K562 (cell line): ENCODE results near the gene EIF4E3. TPM values are rescaled to one million over a fixed set of nuclear protein-coding genes. Genes with fewer than 3 reads are reported as not detected.

ENCODE experiments used
- ATAC-seq: fragments of 200-7000 bp; cut with Tn5 transposase; 3 replicates; pipeline ENCODE4 v1.9.1; 2020; ENCODE audit warnings: moderate library complexity
- BruUV-seq: library from RNA; stranded (reverse); fragments of 400-500 nt; replicated peaks from 2 replicates; lab custom pipeline; 2021; lab: Mats Ljungman, UMichigan
- CTCF ChIA-PET: fragments of 300-600 bp; formaldehyde crosslinking; extraction: SDS; loops from one replicate; lab custom pipeline; 2021; ENCODE audit warnings: low intra/inter-chr PET ratio; lab: Yijun Ruan, JAX
- POLR2A ChIA-PET: fragments of 300-600, 350-650 bp; sonication (Branson Sonifier 250); formaldehyde crosslinking; extraction: SDS; loops from one replicate; lab custom pipeline; 2021; ENCODE audit warnings: antibody characterized with exemption, inconsistent platforms; lab: Yijun Ruan, JAX
- DNase-seq, 4 experiments: peaks; one replicate each; pipeline versions ENCODE4 v3.0.0 to v3.0.0-alpha.2; 2011 to 2018; ENCODE audit warnings: low spot score in 3 of 4, mixed read lengths in 3 of 4; ENCODE audit errors: extremely low read depth in 1 of 4
- FAIRE-seq: peaks from 2 replicates; lab custom pipeline; 2011; peaks lifted over from hg19 to GRCh38; lab: Jason Lieb, UNC
- H2AFZ ChIP-seq: 2 replicates; pipeline ENCODE4 v1.6.0; 2011; ENCODE audit warnings: low read depth, low read length, control low read depth, inconsistent platforms
- H3K27ac ChIP-seq: fragments of 200-600 bp; 3 replicates; pipeline ENCODE4 v1.8.0; 2011; ENCODE audit warnings: low read depth, mild to moderate bottlenecking, control low read depth, inconsistent platforms, low read length, moderate library complexity, mixed read lengths; ENCODE audit errors: extremely low read depth
- H3K27me3 ChIP-seq, 2 experiments: fragments of 300-600 bp in 1 of 2; 2 replicates in 1 of 2; 3 replicates in 1 of 2; pipeline versions ENCODE4 v1.6.0 to v1.8.0; 2011; ENCODE audit warnings: inconsistent platforms in 2 of 2, low read length in 2 of 2, mild to moderate bottlenecking in 1 of 2, mixed read lengths in 1 of 2, moderate library complexity in 1 of 2; ENCODE audit not compliant: control insufficient read depth in 2 of 2, insufficient read depth in 2 of 2
- H3K36me3 ChIP-seq: fragments of 300-600 bp; 3 replicates; pipeline ENCODE4 v1.8.0; 2011; ENCODE audit warnings: mild to moderate bottlenecking, low read length, inconsistent platforms; ENCODE audit not compliant: control insufficient read depth, insufficient read depth
- H3K4me1 ChIP-seq, 2 experiments: fragments of 200-600 bp in 1 of 2; replicated peaks in 1 of 2; 2 replicates in 1 of 2; 3 replicates in 1 of 2; pipeline versions ENCODE4 v1.5.1 to v1.8.0; 2011; ENCODE audit warnings: inconsistent platforms in 2 of 2, low read length in 2 of 2, mild to moderate bottlenecking in 1 of 2, mixed read lengths in 1 of 2, moderate library complexity in 1 of 2; ENCODE audit not compliant: control insufficient read depth in 2 of 2, insufficient read depth in 2 of 2
- H3K4me2 ChIP-seq: 2 replicates; pipeline ENCODE4 v1.6.1; 2011; ENCODE audit warnings: low read length, control low read depth, inconsistent platforms, mixed read lengths; ENCODE audit not compliant: insufficient read depth
- H3K4me3 ChIP-seq: fragments of 200-600 bp; sonication (generic), shearing (Covaris generic); 2 replicates; pipeline ENCODE4 v1.5.1; 2016; ENCODE audit warnings: control low read depth, inconsistent platforms
- H3K79me2 ChIP-seq: fragments of 200-600 bp; 3 replicates; pipeline ENCODE4 v1.8.0; 2011; ENCODE audit warnings: low read length, inconsistent platforms; ENCODE audit not compliant: control insufficient read depth, insufficient read depth
- H3K9ac ChIP-seq, 2 experiments: 2 replicates each; pipeline versions ENCODE4 v1.6.0 to v1.6.1; 2011; ENCODE audit warnings: low read depth in 2 of 2, low read length in 2 of 2, control low read depth in 1 of 2, inconsistent platforms in 1 of 2, mild to moderate bottlenecking in 1 of 2, mixed read lengths in 1 of 2; ENCODE audit not compliant: insufficient read depth in 1 of 2
- H3K9me1 ChIP-seq: one replicate; pipeline ENCODE4 v1.6.0; 2011; ENCODE audit warnings: inconsistent platforms, mild to moderate bottlenecking, low read length, moderate library complexity; ENCODE audit not compliant: control insufficient read depth, insufficient read depth
- H3K9me3 ChIP-seq: replicated peaks from 2 replicates; pipeline ENCODE4 v1.5.1; 2011; ENCODE audit warnings: low read depth, low read length, inconsistent platforms; ENCODE audit not compliant: control insufficient read depth, insufficient read depth
- H4K20me1 ChIP-seq: replicated peaks from 2 replicates; pipeline ENCODE4 v1.6.1; 2011; ENCODE audit warnings: low read length, inconsistent platforms, mixed read lengths; ENCODE audit not compliant: control insufficient read depth, insufficient read depth
- FOSL1 ChIP-seq: fragments of 200-800 bp; sonication (Bioruptor generic); conservative IDR thresholded peaks from 2 replicates; pipeline ENCODE4 v1.6.1; 2016; ENCODE audit warnings: missing genetic modification characterization, missing compliant biosample characterization
- GABPA ChIP-seq: fragments of 200-800 bp; sonication (Bioruptor generic); conservative IDR thresholded peaks from 2 replicates; pipeline ENCODE4 v1.6.1; 2016; ENCODE audit warnings: low read depth, missing genetic modification characterization, missing compliant biosample characterization
- MCM2 ChIP-seq: fragments of 450-650 bp; IDR thresholded peaks from 2 replicates; pipeline ENCODE4 v1.6.1; 2017; ENCODE audit warnings: low read depth, mild to moderate bottlenecking
- RAD21 ChIP-seq, 2 experiments: fragments of 250-450 bp in 1 of 2; fragments of 450-650 bp in 1 of 2; sonication (Bioruptor Pico) in 1 of 2; formaldehyde crosslinking in 1 of 2; IDR thresholded peaks in 1 of 2; conservative IDR thresholded peaks in 1 of 2; 2 replicates each; pipeline versions ENCODE4 v1.4.0 to v1.8.0; 2020 to 2022; ENCODE audit warnings: mild to moderate bottlenecking in 2 of 2, moderate library complexity in 1 of 2
- RBFOX2 ChIP-seq: fragments of 200-400 bp; formaldehyde crosslinking; IDR thresholded peaks from 2 replicates; pipeline ENCODE4 v1.6.1; 2017; ENCODE audit warnings: low read depth, mild to moderate bottlenecking, low read length, moderate library complexity
- SMC3 ChIP-seq: conservative IDR thresholded peaks from 2 replicates; pipeline ENCODE4 v1.6.1; 2011; ENCODE audit warnings: low read depth, low read length, improper control_type of control experiment; ENCODE audit not compliant: insufficient read depth
- SOX6 ChIP-seq: fragments of 450-650 bp; IDR thresholded peaks from 2 replicates; pipeline ENCODE4 v1.6.1; 2014; ENCODE audit warnings: mild to moderate bottlenecking
- STAG1 ChIP-seq: sonication (generic); formaldehyde crosslinking; IDR thresholded peaks from 2 replicates; pipeline ENCODE4 v1.5.0; 2020; ENCODE audit warnings: missing genetic modification reagents, borderline replicate concordance
- YBX1 ChIP-seq: fragments of 450-650 bp; IDR thresholded peaks from 2 replicates; pipeline ENCODE4 v1.7.1; 2016; ENCODE audit warnings: mild to moderate bottlenecking
- ZFP36 ChIP-seq: fragments of 150-350 bp; IDR thresholded peaks from 2 replicates; pipeline ENCODE4 v1.6.1; 2018; ENCODE audit warnings: low read length, low read depth; ENCODE audit not compliant: partially characterized antibody
- ZNF253 ChIP-seq: fragments of 250-450 bp; sonication (Bioruptor Pico); conservative IDR thresholded peaks from 2 replicates; pipeline ENCODE4 v1.6.1; 2021; ENCODE audit warnings: mild to moderate bottlenecking
- ZNF584 ChIP-seq: fragments of 200-800 bp; sonication (Bioruptor generic); IDR thresholded peaks from 2 replicates; pipeline ENCODE4 v1.6.1; 2016; ENCODE audit warnings: low read depth, mild to moderate bottlenecking, missing genetic modification characterization, missing compliant biosample characterization
- ZNF79 ChIP-seq: fragments of 250-450 bp; sonication (Bioruptor Pico); IDR thresholded peaks from 2 replicates; pipeline ENCODE4 v1.4.0; 2020; ENCODE audit warnings: low read depth, mild to moderate bottlenecking, moderate library complexity
- WGBS: fragments of 100-300 bp; shearing (Covaris generic); methylation state at CpG from one replicate; pipeline ENCODE4 v1.1.6; 2016; ENCODE audit warnings: low coverage, mixed read lengths; ENCODE audit not compliant: insufficient coverage; ENCODE audit errors: missing lambda C conversion rate; 5-methylcytosine and 5-hydroxymethylcytosine counted together
- in situ Hi-C: fragments of 300-500 bp; cut with MboI; formaldehyde crosslinking; loops from 4 replicates; pipeline ENCODE4 v1.15.0; 2018; ENCODE audit warnings: inconsistent platforms, mixed read lengths
- intact Hi-C: fragments of 100-400 bp; cut with micrococcal nuclease; formaldehyde crosslinking; loops from 2 replicates; pipeline ENCODE4 v1.14.2; 2022
- polyA plus RNA-seq, 8 experiments: library from polyadenylated mRNA; depleted of rRNA in 4 of 8; stranded (reverse) in 5 of 8; unstranded in 3 of 8; fragments of >200 nt; fragmentation: Nextera tagmentation in 2 of 8; fragmentation: Illumina TruSeq in 1 of 8; extraction: Ambion mirVana in 2 of 8; extraction: Trizol in 1 of 8; gene quantifications; 2 replicates each; pipeline versions ENCODE4 v1.2.1 to v1.2.3, GENCODE V29; 2011 to 2014; ENCODE audit warnings: inconsistent platforms in 1 of 8, missing spikeins in 1 of 8
- total RNA-seq, 7 experiments: library from RNA; depleted of rRNA in 6 of 7; stranded (reverse); fragments of >200 nt in 6 of 7; fragmentation: Illumina TruSeq in 2 of 7; extraction: Trizol in 2 of 7; gene quantifications; 2 replicates each; pipeline versions ENCODE4 v1.2.1 to v1.2.3, GENCODE V29; 2011 to 2021; ENCODE audit warnings: low replicate concordance in 1 of 7
- TF ChIP-seq, protein P1 (sequence below), 2 experiments: fragments of 450-650 bp; formaldehyde crosslinking in 1 of 2; IDR thresholded peaks; 2 replicates each; pipeline versions ENCODE4 v1.4.0 to v1.6.1; 2014 to 2020; ENCODE audit warnings: mild to moderate bottlenecking in 2 of 2, borderline replicate concordance in 1 of 2, low read depth in 1 of 2

The EIF4E3 gene
- total and polyA plus RNA-seq, 9 of the 15 experiments (the other 6 are each of a cell fraction or from before 2014, with no cell fraction given), result 0.18 to 2.5 (median 1.1) TPM

DNA sequence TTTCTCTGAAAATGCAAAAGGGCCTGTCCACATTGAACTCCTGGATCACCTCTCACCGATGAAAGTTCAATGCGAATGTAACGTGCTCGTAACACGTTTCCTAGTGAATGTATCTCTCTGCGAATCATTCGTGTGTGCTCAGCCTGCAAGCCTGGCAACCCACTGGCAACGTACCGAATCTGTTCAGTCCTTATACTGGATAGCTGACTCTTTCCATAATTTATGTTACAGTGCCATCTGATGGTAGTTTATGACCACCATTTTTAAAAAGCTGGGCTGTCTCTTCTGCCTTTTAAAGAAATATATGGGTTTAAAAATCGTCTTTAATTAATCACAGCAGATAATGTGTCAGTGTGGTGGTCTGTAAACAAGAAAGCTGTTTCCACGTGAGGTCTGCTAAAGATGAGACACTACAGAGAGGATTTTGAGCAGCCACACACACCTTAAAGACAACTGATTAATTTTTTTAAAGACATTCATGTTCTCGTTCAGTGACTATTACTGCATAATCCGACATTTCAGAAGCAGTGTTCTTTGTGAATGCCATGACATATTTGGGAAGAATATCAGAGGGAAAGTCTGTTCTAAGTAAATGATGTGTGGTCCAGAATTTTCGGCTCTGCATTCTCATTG is 72.3 kb downstream of the EIF4E3 start:
- H3K9me1 ChIP-seq, result no peaks in the 10 kb centered on the region
- H3K79me2 ChIP-seq, result no peaks in the 10 kb centered on the region
- ATAC-seq (peak; percentile 81), FAIRE-seq (peak; percentile 67), DNase-seq (peak; percentile 16 to 61 (median 28))
- H3K4me1 ChIP-seq, result no peaks in the 10 kb centered on the region; a peak in 1 of 5 replicates
- no TSS peak for BruUV-seq
- no peak overlapping the region for H3K9ac ChIP-seq
- intact Hi-C loops (loop anchor here (5.0 to 10.0 kb wide), 2 partner anchors 138 to 1121 kb away; no protein-coding TSS in a partner anchor), in situ Hi-C loops (loop anchor here (10.0 to 25.0 kb wide), 2 partner anchors 1108 to 1591 kb away; no protein-coding TSS in a partner anchor)
- no peaks in the 10 kb centered on the region for H3K9me3 ChIP-seq
- H4K20me1 ChIP-seq, result no peaks in the 10 kb centered on the region
- 7% methylated on average over 14 of the region's 14 CpGs for WGBS
- H3K36me3 ChIP-seq, result no peaks in the 10 kb centered on the region
- H2AFZ ChIP-seq, result no peak overlapping the region
- no peak overlapping the region for H3K4me2 ChIP-seq
- ChIA-PET CTCF (interaction anchor here (0.6 to 1.3 kb wide), 3 partner anchors 1102 to 1147 kb away, joined by 3 to 6 read pairs (median 4); no protein-coding TSS in a partner anchor), POLR2A (no interaction called here)
- peaks cover under 1% of the 10 kb centered on the region in 2 experiments; a peak in 3 of 5 replicates for H3K27me3 ChIP-seq
- no peak overlapping the region for H3K27ac ChIP-seq
- no peak overlapping the region for H3K4me3 ChIP-seq
- TF ChIP-seq GABPA (tag), result no peak
- TF ChIP-seq, protein P1, sequence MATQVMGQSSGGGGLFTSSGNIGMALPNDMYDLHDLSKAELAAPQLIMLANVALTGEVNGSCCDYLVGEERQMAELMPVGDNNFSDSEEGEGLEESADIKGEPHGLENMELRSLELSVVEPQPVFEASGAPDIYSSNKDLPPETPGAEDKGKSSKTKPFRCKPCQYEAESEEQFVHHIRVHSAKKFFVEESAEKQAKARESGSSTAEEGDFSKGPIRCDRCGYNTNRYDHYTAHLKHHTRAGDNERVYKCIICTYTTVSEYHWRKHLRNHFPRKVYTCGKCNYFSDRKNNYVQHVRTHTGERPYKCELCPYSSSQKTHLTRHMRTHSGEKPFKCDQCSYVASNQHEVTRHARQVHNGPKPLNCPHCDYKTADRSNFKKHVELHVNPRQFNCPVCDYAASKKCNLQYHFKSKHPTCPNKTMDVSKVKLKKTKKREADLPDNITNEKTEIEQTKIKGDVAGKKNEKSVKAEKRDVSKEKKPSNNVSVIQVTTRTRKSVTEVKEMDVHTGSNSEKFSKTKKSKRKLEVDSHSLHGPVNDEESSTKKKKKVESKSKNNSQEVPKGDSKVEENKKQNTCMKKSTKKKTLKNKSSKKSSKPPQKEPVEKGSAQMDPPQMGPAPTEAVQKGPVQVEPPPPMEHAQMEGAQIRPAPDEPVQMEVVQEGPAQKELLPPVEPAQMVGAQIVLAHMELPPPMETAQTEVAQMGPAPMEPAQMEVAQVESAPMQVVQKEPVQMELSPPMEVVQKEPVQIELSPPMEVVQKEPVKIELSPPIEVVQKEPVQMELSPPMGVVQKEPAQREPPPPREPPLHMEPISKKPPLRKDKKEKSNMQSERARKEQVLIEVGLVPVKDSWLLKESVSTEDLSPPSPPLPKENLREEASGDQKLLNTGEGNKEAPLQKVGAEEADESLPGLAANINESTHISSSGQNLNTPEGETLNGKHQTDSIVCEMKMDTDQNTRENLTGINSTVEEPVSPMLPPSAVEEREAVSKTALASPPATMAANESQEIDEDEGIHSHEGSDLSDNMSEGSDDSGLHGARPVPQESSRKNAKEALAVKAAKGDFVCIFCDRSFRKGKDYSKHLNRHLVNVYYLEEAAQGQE (IDR thresholded peaks at IDR 0.05; ENCODE audit: borderline replicate concordance), result peak; percentile 72; the same call in 1 of the 2 replicates
- TF ChIP-seq, protein P1 (CRISPR knock-in tag; IDR thresholded peaks at IDR 0.05; ENCODE audit: low read depth), result no peak
- TF ChIP-seq ZNF253, result no peak
- peak; percentile 30; the same call in 1 of the 2 replicates for TF ChIP-seq SMC3
- TF ChIP-seq ZNF79 (CRISPR knock-in tag), result no peak
- TF ChIP-seq ZNF584 (CRISPR knock-in tag), result no peak
- TF ChIP-seq SOX6, result no peak
- peak; percentile 35 for TF ChIP-seq ZFP36
- no peak for TF ChIP-seq YBX1
- TF ChIP-seq MCM2, result no peak
- TF ChIP-seq FOSL1 (tag), result no peak
- peak; percentile 64 to 83 for TF ChIP-seq RAD21 (CRISPR knock-in tag; conservative IDR thresholded peaks at IDR 0.05 in 1 of 2, IDR thresholded peaks at IDR 0.05 in 1 of 2)
- TF ChIP-seq STAG1 (CRISPR knock-in tag), result peak; percentile 75; the same call in 1 of the 2 replicates
- no peak for TF ChIP-seq RBFOX2
